Peyer's patch (tissue), 4 donors: Measurements from ENCODE around the gene TRAF2.

Experiments used
- POLR2A ChIP-seq, 2 donors: fragments of 450-650 bp; IDR thresholded peaks; one replicate each; pipeline ENCODE4 v1.5.1; 2017; ENCODE audit warnings: antibody characterized with exemption in 2 of 2, mild to moderate bottlenecking in 2 of 2, moderate library complexity in 2 of 2
- TF ChIP-seq, protein P1 (sequence below), 6 experiments: fragments of 450-650 bp in 4 of 6; fragments of 200-600 bp in 2 of 6; sonication (generic) in 1 of 6; IDR thresholded peaks; one replicate each; pipeline ENCODE4 v1.5.1; 2017 to 2019; ENCODE audit warnings: antibody characterized with exemption in 6 of 6, mild to moderate bottlenecking in 3 of 6, moderate library complexity in 1 of 6

GRCh38 chr9:136956604-136957003 is 70.3 kb downstream of the TRAF2 start:
- TF ChIP-seq POLR2A (IDR thresholded peaks at IDR 0.05) = no peak
- TF ChIP-seq, protein P1, sequence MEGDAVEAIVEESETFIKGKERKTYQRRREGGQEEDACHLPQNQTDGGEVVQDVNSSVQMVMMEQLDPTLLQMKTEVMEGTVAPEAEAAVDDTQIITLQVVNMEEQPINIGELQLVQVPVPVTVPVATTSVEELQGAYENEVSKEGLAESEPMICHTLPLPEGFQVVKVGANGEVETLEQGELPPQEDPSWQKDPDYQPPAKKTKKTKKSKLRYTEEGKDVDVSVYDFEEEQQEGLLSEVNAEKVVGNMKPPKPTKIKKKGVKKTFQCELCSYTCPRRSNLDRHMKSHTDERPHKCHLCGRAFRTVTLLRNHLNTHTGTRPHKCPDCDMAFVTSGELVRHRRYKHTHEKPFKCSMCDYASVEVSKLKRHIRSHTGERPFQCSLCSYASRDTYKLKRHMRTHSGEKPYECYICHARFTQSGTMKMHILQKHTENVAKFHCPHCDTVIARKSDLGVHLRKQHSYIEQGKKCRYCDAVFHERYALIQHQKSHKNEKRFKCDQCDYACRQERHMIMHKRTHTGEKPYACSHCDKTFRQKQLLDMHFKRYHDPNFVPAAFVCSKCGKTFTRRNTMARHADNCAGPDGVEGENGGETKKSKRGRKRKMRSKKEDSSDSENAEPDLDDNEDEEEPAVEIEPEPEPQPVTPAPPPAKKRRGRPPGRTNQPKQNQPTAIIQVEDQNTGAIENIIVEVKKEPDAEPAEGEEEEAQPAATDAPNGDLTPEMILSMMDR (IDR thresholded peaks at IDR 0.05) = no peak
